ENCODE results near the gene GATA6.
"Not testable (repeated sequence)": the region's sequence is repeated elsewhere in the genome, so short reads cannot be mapped to it uniquely, and the experiment has no call there.

The GATA6 gene

DNA sequence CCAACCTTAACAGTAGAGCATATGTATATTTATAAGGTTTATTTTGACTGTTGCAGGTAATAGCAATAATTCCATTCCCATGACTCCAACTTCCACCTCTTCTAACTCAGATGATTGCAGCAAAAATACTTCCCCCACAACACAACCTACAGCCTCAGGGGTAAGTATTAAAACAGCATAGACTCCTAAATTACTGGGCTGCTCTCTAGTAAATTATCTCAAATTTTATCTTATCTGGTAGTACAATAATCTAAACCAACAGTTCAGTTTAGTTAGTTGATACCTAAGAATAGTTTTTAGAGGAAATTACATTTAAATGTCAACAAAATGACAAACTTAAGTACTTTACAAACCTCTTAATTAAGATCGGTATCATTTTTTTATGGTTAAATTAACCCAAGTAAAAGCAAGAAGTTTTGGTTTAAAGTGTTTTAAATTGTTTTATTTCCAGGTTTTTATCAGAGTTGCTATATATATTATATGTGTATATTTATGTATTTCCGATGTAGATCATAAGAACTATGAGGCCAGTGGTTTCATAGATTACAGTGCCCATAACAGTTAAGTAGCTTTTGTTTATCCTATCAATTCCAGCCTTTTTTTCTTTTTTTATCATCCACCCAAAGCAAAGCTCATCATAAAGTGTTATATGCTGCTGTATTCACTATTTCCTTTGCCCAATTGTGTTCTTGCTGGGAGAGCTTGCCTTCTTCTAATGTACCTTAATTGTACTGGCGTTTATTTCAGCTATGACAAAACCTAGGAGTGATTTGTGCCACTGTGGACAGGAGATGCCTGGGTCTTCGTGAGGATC lies 13.7 kb downstream of the GATA6 start:
- DNase-seq (ENCODE audit: low read depth), result no peak

DNA sequence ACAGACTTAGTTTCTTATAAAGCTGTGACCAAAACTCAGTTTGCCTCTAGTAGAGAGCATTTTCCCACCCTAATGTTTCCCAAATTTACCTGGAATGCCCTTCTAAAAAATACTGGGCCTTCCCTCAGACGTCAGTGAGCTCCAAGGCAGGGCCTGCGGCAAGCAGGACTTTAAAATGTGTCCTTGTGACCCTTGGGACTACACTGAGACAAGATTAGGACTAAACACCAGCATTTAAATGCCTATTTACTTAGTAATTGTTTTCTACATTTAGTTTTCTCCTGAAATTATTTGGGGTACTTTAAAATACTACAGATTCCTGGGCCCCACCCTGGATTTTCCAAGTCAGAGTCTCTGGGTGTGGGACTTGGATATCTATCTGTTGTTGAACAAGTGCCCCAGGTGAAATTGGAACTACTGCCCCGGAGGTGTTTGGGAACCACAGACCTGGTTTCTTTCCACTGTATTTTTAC lies 14.3 kb downstream of the GATA6 start:
- no peak for DNase-seq (ENCODE audit: low read depth)

DNA sequence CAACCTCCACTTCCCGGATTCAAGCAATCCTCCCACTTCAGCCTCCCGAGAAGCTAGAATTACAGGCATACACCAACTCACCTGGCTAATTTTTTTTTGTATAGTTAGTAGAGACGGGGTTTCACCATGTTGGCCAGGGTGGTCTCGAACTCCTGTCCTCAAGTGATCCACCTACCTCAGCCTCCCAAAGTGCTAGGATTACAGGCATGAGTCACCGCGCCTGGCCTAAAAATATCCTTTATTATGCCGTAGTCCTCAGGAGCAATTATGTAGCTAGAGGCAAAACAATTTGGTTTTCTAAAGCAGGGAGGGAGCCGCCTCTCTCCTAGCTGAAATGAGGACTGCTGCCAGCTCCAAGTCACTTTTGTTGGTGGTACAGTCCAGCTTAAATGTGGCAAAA lies 15.2 kb downstream of the GATA6 start:
- not testable (repeated sequence) for DNase-seq (ENCODE audit: low read depth)

DNA sequence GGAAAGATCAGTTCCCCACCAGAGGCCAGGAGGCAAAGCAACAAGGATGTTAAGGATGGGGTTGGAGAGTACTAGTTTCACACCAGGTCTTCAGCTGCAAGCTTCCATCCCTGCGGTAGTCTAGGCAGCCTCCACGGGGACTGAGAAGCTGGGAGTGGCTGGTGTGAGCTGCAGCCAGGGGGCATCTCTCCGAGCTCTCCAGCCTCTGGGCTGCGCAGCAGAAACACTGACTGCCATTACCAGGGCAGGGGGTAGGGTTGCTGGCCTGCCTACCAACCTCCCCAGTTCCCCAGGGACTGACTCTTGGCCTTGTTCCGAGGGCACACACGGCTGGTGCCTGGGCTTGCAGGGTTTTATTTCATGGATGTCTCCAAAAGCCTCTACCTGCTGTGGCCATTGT lies 15.9 kb downstream of the GATA6 start:
- no peak for DNase-seq (ENCODE audit: low read depth)

- no peak for DNase-seq (ENCODE audit: low read depth)
These were observed 16.5 kb downstream of the GATA6 start for GRCh38 chr18:22185771-22186386.

DNA sequence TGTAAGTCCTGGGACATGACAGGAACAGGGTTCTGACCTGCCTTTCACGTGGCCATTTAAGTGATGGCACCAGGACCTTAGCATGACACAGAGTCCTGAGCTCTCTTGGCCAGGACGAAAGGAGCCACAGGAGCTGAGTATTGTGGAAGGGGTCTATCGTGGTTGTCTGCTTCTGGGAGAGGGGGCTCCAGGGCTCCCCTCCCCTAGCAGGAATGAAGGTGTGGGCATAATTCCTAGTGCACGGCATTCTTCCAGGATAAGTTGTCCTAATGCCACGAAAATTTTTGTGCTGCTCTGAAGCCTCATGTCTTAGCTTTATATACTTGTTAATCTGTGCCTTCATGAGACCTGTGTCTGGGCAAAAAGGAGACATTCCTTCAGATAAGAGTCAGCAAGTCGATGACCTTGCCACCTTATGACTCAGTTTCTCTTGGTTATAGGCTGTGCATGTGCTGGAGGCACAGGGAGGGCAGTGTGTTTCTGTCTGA lies 17.1 kb downstream of the GATA6 start:
- no peak for DNase-seq (ENCODE audit: low read depth)

- DNase-seq (ENCODE audit: low read depth), result no peak
These were observed 19.3 kb downstream of the GATA6 start for GRCh38 chr18:22188559-22189267.

GRCh38 chr18:22189449-22190166 lies 20.2 kb downstream of the GATA6 start:
- DNase-seq (ENCODE audit: low read depth), result no peak

DNA sequence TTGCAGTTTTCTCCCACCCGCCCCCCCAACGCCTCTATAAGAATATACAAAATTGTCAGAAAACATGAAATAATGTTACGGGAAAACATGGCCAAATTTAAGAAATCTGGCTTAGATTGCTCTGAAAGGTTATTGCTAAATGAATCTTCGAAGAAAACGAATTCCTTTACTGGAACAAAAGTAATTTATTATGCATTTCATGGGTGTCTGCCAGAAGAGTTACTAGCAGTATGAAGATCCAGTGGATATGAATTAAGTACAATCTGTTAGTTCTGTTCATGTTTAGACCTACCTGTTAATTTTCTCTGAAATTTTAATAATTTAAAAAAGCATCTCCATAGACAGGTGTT lies 21.9 kb downstream of the GATA6 start:
- no peak for DNase-seq (ENCODE audit: low read depth)

- DNase-seq (ENCODE audit: low read depth), result no peak
These were observed 22.5 kb downstream of the GATA6 start for GRCh38 chr18:22191923-22192322.

DNA sequence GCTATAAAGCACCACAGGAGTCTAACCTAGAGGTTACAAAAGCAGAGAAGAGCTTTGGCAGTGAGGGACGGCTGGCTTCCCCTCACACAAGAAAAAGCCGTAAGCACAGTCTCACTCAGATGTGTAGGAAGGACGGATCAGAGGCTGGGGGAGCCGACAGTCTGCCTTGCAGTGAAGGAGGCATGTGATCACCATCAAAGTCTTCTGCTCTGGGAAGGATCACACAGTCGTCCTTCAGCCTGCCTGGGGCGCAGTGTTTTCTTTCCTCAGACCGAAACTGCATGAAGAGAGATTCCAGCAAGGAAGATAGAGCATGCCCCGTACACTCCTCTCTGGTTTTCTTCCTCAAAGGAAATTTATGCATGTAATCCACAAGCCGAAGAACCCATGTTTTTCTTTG lies 24.1 kb downstream of the GATA6 start:
- DNase-seq (ENCODE audit: low read depth), result no peak

GRCh38 chr18:22194151-22194598 lies 24.8 kb downstream of the GATA6 start:
- DNase-seq (ENCODE audit: low read depth), result no peak

DNA sequence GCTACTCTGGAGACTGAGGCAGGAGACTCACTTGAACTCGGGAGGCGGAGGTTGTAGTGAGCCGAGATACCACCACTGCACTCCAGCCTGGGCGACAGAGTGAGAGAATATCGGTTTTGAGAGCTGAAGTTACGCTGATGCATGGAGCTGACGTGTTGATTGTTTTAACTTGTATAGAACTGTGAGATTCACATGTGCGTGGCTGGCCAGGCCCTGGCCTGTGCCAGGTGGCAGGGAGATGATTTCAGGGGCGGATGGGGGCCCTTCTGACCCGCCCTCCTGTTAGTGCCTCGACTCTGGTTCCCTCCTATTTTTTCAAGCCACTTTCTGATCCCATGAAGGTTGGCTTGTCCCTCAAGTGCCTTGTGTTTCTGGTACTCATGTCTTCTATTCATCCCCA lies 25.7 kb downstream of the GATA6 start:
- no peak for DNase-seq (ENCODE audit: low read depth)

- DNase-seq (ENCODE audit: low read depth), result not testable (repeated sequence)
These were observed 27.6 kb downstream of the GATA6 start for GRCh38 chr18:22196943-22197342.

DNA sequence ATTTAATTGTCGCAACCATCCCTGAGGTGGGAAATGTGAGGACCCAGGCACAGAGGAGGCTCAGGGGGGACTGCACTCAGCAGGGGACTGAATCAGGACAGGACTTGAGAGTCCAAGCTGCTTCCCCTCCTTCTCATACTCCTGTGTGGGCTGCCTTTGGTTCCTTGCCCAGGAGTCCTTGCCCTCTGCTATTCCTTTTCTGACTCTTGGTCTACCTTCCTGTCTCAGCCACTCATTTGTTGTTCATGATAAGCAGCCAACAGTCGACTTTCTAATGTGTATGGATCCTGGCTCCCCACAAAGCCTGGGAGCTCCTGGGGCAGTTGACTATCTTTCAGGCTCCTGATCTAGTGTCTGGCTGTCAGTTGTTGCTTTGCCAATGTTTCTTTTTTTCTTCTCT lies 28.3 kb downstream of the GATA6 start:
- no peak for DNase-seq (ENCODE audit: low read depth)

DNA sequence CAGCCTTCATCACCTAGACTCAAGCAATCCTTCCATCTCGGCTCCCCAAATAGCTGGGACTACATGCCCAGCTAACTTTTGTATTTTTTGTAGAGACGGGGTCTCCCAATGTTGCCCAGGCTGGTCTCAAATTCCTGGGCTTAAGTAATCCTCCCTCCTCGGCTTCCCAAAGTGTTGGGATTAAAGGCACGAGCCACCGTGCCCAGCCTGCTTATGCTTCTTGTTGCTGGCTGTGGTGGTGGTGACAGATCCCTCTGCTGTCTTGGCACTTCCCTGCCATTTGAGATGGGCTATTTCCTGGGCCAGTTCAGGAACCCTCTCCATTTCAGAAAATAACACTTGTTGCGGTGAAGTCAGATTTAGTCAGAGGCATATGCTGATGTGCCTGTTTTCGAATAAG lies 28.8 kb downstream of the GATA6 start:
- DNase-seq (ENCODE audit: low read depth), result no peak

GRCh38 chr18:22199005-22199404 lies 29.6 kb downstream of the GATA6 start:
- no peak for DNase-seq (ENCODE audit: low read depth)

DNA sequence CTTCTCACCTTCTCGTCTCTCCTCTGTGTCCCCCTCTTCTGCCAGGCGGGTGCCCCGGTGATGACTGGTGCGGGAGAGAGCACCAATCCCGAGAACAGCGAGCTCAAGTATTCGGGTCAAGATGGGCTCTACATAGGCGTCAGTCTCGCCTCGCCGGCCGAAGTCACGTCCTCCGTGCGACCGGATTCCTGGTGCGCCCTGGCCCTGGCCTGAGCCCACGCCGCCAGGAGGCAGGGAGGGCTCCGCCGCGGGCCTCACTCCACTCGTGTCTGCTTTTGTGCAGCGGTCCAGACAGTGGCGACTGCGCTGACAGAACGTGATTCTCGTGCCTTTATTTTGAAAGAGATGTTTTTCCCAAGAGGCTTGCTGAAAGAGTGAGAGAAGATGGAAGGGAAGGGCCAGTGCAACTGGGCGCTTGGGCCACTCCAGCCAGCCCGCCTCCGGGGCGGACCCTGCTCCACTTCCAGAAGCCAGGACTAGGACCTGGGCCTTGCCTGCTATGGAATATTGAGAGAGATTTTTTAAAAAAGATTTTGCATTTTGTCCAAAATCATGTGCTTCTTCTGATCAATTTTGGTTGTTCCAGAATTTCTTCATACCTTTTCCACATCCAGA lies 31.3 kb downstream of the GATA6 start:
- DNase-seq (ENCODE audit: low read depth), result no peak

GRCh38 chr18:22203035-22203434 lies 33.6 kb downstream of the GATA6 start:
- no peak for DNase-seq (ENCODE audit: low read depth)

DNA sequence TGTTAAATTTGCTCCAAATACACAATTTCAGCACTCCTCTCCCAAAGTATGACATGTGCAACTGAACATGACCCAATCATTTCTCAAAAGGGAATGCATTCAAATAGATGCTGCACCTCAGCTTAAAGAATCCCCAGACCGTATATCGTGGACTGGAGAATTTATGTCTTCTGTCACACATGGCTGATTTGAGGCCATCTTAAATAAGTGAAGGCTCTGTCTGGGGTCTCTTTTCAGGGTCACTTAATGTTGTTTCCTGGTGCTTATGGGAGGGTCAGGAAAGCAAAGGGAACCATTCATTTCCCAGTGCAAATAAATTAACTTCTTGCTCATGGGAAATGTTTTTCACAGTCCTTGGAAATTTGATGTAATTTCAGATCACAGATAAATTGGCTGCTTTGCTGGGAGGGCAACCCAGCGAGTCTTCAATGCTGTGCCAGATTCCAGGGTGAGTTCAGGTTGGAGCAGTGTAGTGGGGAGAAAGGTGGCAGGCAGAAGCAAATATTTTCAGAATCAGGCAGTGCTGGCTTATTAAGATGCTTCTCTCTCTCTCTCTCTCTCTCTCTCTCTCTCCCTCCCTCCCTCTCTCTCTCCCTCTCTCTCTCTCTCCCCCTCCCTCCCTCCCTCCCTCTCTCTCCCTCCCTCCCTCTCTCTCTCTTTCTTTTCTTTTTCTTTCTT lies 34.3 kb downstream of the GATA6 start:
- DNase-seq (ENCODE audit: low read depth), result no peak

GRCh38 chr18:22204214-22204536 lies 34.8 kb downstream of the GATA6 start:
- no peak for DNase-seq (ENCODE audit: low read depth)

Data from activated T-helper 9 cell treated with anti-CD3 and anti-CD28 coated beads, Interleukin-2, amount 50 U/mL, for 16 hours (primary cell).